GM21529 (cell line): ENCODE data around the gene PEX11A.

ENCODE experiments used
- ATAC-seq: cut with Tn5 transposase; IDR thresholded peaks from one replicate; pipeline ENCODE4 v1.9.1; 2021; ENCODE audit not compliant: unreplicated experiment

PEX11A gene

GRCh38 chr15:89677381-89677780 is 13.2 kb downstream of the PEX11A start:
- no peak for ATAC-seq

GRCh38 chr15:89675606-89676005 is 14.9 kb downstream of the PEX11A start:
- no peak for ATAC-seq

DNA sequence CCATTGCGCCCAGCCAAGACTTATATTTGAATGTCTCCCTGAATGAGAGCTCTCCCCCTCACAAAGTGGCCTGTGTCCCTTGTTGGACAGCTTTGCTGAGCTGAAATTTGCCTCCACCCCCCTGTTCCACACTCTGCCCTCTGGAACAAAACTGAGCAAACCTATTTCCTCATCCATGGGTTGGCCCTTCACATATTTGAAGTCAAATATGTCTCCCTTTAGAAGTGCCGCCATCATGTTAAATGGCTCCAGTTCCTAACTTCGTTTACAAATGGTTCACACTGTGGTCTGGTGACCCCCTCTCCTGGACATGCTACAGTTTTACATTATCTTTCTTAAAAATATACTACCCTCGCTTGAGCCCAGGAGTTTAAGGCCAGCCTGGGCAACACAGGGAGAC is 16.0 kb downstream of the PEX11A start:
- no peak for ATAC-seq

DNA sequence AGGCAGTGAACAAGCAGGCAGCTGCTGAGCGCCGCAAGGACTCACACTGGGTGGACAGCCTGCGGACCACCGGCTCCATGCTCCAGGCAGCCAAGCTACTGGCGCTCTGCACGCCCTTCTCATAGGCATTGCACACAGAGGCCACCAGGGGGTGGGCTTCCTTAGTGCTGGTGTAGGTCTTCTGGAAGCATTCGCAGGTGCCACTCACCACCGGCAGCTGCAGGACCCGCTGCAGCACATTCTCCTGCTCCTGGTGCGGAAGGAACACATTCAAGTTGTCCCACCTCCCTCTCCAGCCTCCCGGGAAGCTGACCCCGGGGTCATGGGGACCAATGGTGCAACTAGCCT is 17.4 kb downstream of the PEX11A start:
- ATAC-seq: no peak

- ATAC-seq: no peak
Observed at GRCh38 chr15:89672221-89673164, 18.1 kb downstream of the PEX11A start.

DNA sequence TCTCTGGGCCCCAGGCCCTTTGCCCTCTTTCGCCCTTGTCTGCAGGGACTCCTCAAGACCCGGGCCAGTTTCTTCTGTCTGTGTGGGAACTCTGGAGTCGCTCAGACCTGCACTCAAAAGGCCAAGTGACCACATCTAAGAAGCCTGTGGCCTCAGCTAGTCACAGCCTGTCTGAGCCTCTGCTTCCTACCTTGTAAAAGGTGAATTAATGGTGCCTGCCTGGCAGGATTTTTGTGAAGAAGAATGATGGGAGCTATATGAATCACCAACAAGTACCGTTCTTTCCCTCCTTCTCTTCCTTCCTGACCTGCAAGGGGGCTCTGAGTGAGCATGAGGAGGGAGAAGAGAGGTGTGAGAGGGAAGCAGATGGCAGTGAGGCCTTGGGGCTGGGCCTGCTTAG is 18.9 kb downstream of the PEX11A start:
- ATAC-seq: no peak

DNA sequence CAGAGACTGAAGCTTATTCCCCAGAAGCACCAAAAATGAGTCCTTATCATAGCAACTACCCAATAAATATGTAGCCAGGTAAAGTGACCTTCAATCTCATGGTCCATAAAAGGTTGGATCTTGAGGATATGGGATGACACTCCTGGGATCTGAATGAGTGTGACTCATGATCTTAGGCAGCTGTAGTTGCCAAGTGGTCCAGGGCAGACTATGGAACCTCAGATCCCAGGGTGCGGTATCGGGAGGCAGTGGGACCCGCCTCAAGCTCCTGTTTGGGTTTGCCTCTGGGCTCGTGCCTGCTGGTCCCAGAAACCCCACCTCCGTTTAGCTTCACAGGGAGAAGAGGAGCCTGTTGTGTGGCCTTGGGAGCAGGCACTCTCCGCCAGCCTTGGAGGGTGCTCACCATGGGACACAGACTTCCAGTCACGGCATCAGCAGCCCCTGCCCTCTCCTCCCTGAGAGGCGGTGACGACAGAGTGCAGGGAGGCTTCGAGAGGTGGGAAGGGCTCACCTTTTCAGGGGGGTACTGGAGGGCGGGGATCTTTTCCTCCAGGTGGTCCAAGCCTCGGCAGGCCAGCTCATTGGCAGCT is 19.5 kb downstream of the PEX11A start:
- ATAC-seq: no peak

GRCh38 chr15:89669941-89670340 is 20.6 kb downstream of the PEX11A start:
- ATAC-seq: no peak

DNA sequence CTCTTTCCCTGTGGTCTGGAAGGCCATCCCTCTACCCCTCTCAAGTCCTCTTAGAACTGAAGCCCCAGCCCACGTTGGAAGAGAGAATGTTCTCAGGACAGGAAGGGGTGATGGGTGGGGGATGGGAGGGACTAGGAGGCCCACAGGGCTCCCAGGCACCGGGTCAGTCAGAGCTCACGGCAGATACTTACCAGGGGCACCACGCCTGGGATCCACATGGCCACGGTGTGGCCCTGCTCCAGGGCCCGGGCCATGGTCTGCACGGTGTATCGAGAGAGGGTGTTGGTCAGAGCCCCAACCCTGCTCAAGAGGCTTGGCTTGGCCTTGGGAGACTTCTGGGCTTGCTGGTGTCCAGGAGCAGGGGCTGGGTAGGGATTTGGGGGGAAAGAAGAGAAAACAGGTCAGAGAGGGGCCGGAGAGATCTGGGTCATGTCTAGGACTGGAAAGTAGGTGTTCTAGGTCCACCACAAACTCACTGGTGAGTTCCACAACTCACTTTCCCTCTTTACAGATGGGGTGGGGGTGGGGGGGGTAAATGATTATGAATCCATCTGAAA is 21.2 kb downstream of the PEX11A start:
- no peak for ATAC-seq

GRCh38 chr15:89668171-89668570 is 22.4 kb downstream of the PEX11A start:
- ATAC-seq: no peak

DNA sequence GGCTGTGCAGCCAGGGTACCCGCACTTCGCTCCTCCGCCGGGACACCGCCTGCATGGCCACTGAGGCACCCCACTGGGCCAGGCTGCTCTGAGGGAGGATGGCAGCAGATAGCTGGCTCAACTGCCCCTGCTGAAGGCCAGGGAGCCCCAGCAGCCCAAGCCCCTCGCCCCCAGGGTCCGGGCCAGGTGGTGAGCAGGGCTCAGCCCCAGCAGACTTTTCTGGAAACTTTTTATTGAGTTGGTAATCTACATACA is 22.9 kb downstream of the PEX11A start:
- ATAC-seq: no peak

GRCh38 chr15:89666858-89667705 is 23.5 kb downstream of the PEX11A start:
- no peak for ATAC-seq

GRCh38 chr15:89666184-89666857 is 24.2 kb downstream of the PEX11A start:
- no peak for ATAC-seq

- ATAC-seq: peak; percentile 68
Observed at GRCh38 chr15:89665449-89666181, 24.9 kb downstream of the PEX11A start.

DNA sequence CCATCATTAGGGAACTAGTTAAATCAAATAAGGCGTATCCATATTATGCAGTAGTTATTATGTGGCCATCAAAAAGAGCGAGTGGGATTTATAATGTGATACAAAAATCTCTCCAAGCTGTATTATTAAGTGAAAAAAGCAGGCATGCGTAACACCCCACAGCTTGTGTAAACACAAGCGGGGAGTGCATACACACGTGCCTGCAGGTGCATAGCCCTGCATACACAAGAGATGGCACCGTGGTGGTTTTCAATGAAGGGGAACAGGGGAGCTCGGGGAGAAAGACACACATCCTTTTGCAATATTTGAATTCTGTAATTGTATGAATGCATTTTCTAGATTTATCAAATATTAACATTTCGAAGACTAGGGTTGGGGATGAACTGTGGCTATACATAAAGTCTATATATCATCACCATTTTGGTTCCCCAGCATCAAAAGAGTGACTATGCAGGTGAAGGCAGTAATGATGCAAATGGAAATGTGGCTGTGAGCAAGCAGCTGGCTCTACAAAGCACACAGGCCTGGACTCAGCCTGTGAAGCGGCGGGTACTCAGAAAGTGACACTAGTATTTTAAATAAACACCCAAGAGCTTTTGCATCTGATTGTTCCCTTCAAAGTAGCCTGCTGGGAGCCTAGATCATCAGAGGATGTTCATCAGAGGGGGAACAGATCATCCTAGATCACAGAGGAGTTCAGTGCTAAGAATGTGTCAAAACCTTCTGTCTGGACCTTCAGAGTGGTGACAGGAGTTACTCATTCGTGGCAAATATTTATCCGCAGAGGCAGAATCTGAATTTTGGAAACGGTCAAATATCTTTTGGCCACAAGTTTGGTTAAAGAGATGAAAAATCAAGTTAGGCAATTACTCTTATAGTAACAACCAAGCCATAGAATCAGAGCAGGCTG is 25.9 kb downstream of the PEX11A start:
- no peak for ATAC-seq

DNA sequence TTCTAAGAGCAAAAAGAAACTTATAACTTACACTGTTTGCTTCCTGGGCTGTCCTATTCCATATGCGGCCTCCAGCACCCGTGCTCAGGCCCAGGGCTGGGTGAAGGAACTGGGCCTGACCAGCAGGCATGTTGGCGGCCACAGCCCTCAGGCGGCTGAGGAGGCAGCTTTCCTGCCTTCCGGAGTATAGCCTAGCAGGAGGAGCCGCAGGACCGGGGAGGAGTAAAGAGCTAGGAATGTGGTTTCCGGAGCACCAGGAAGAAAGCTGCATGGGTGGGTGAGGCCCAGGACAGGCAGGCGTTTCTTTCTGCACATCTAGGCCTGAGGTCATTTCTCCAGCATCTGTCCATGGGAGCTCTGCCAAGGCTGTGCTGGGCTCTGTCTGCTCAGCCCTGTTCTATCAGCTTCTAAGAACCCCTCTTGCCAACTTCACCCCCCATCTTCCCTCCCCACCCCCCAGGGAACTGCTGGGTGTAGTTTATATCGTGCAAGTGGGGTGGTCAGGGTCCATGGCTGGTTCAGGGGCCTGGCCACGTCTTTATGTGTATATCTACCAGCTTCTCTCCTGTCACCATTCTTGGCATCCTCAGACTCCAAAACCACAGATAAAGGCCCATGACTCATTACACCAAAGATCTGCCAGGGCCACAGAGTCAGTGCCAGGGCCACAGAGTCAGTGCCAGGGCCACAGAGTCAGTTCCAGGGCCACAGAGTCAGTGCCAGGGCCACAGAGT is 27.5 kb downstream of the PEX11A start:
- ATAC-seq: no peak

DNA sequence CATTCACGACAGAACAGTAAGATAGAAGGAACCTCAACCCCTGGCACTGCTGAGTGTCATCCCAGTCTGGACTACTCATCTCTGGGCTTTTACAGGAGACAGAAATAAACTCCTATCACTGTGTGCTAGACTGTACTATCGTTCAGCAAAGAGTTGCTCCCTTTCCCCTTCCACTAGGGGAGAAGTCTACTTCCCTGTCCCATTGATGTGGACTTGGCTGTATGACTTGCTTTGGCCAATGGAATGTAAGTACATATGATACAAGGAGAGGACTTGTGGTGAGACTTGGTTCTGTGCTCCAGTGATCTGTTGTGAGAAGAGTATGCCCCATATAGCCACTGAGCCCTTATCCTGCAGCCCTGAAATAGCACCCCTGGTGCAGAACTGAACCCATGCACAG is 30.0 kb downstream of the PEX11A start:
- ATAC-seq: no peak

- ATAC-seq: no peak
Observed at GRCh38 chr15:89659295-89659694, 31.3 kb downstream of the PEX11A start.
